ENCODE measurements around the gene ZNF618.

ZNF618 gene

GRCh38 chr9:113872485-113873143 is 3.5 kb upstream of the ZNF618 start:
- no peak overlapping the region for H3K27ac ChIP-seq
- TF ChIP-seq CTCF (conservative IDR thresholded peaks at IDR 0.05): no peak

GRCh38 chr9:113873446-113873845 is 2.7 kb upstream of the ZNF618 start:
- TF ChIP-seq CTCF (conservative IDR thresholded peaks at IDR 0.05): no peak
- H3K27ac ChIP-seq: no peak overlapping the region

DNA sequence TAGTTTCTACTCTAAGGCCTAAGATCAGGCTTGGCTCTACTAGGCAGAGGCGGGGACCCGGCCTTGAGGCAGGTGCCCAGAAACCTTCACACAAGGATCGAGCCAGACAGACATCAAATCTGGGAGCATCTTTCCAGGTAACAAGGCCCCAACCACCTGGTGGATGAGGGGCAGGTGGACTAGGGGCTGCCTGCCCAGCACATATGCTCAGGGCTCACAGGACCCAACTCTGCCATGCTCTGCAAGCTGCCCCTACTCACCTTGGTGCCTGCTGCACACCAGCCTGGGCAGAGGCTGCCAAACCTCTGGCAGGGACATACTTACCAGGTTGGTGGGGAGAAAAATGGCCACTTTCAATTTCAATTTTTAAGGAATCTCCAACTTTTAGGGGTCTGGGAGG is 2.2 kb upstream of the ZNF618 start:
- H3K27ac ChIP-seq: no peak overlapping the region
- TF ChIP-seq CTCF (conservative IDR thresholded peaks at IDR 0.05): no peak

DNA sequence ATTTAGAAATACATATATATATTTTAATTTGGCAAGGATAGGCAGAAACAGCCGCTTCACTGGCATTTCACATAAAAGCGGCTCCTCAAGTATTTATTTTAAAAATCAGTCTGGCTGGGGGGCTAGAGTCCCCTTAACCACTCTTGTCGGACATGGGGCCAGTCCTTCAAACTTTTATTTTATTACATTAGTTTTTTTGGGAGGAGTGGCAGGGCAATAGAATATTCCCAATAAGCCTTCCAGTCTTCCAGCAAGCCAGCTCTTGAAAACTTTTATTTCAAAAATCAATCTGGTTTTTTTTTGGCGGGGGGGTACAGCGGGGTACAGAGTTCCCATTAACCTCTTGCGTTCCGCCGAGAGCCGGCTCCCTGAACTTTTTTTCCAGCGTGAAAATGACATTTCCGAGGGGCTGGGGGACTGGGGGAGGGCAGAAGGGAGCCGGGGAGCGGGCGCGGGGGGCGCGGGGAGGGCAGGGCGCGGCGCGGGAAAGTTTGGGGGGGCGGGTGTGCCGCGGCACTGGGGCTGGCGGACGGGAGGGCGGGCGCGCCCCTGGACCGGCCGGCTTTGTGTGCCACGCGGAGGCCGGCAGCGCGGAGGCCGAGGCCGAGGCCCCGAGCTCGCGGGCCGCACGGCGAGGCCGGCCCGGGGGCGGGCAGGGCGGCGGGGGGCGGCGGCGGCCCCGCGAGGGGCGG is 504 bp upstream of the ZNF618 start:
- no peak for TF ChIP-seq CTCF (conservative IDR thresholded peaks at IDR 0.05)
- H3K27ac ChIP-seq: peak overlapping the region; percentile 92; the same call in 1 of the 2 replicates

DNA sequence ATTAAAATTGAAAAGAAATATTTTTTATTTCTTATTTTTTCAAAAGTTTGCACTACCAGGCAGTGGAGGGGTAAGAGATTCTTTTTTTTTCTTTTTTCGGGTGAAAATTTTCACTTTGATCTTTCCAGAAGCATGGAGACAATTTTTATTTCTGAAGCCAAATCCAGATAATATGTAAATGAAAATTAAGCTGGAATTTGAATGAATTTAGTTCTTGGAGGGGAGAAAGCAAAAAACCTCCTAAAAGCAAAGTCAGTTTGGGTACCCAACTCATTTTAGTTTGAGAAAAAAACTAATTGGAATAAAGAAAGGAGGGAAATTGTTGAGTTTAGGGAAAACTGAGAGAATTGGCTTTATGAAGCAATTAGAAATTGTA is 872 bp downstream of the ZNF618 start:
- peak; percentile 30 for TF ChIP-seq CTCF (conservative IDR thresholded peaks at IDR 0.05)
- peak overlapping the region; percentile 92 for H3K27ac ChIP-seq

DNA sequence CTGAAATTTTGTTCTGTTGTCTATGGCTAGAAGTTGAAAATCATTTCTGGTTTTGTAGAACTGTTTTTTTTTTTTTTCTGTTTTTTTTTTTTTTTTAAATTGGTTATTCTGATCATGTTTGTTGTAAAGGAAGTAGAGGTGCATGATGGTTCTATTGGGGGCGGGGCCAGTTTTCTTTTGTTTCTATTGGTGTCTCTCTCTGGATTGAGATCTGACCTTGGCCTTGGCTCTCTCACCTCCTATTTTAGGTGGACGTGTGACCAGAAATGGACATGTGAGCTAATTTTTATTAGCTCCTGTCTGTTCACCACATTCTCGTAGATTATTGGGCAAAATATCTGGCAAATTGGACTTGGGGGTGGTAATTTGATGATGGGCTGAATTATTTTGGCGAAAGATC is 3.2 kb downstream of the ZNF618 start:
- TF ChIP-seq CTCF (conservative IDR thresholded peaks at IDR 0.05): no peak

GRCh38 chr9:113879911-113880310 is 3.8 kb downstream of the ZNF618 start:
- no peak for TF ChIP-seq CTCF (conservative IDR thresholded peaks at IDR 0.05)
- H3K27ac ChIP-seq: no peak overlapping the region

More for the DNA sequence above, 3.2 kb downstream of the ZNF618 start:
- H3K27ac ChIP-seq: no peak overlapping the region
